Measurements from ENCODE around the gene MAN1A2.

DNA sequence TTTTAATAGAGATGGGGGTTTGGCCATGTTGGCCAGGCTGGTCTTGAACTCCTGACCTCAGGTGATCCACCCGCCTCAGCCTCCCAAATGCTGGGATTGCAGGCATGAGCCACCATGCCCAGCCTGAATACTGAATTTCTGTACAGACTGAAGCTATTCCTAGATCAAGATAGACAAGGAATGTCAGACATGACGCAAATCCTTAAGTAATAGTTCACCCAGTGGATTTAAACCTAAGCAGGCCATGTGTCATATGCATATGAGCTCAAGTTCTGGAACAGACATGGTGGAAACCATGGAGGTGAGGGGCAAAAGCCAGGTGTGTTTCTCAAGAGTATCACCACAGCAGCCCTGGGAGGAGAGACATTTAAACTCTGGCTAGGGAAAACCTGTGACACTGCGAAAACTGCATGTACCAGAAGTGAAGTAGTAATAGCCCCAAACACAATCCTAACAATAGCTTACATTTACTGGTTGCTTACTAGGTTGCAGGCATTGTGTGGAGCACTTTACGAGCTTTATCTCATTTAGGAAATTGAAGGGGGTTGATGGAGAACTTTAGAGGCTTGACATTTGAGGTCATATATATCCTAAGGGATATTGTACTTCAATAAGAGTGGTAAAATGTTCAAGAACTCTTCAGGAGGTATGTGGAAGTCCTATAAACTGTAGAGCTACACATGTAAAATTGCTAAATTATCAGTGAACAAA is 31.7 kb upstream of the MAN1A2 start:
- TF ChIP-seq, protein P1, sequence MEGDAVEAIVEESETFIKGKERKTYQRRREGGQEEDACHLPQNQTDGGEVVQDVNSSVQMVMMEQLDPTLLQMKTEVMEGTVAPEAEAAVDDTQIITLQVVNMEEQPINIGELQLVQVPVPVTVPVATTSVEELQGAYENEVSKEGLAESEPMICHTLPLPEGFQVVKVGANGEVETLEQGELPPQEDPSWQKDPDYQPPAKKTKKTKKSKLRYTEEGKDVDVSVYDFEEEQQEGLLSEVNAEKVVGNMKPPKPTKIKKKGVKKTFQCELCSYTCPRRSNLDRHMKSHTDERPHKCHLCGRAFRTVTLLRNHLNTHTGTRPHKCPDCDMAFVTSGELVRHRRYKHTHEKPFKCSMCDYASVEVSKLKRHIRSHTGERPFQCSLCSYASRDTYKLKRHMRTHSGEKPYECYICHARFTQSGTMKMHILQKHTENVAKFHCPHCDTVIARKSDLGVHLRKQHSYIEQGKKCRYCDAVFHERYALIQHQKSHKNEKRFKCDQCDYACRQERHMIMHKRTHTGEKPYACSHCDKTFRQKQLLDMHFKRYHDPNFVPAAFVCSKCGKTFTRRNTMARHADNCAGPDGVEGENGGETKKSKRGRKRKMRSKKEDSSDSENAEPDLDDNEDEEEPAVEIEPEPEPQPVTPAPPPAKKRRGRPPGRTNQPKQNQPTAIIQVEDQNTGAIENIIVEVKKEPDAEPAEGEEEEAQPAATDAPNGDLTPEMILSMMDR (IDR thresholded peaks at IDR 0.05) = no peak
- TF ChIP-seq ZFX (IDR thresholded peaks at IDR 0.05; ENCODE audit: borderline replicate concordance) = no peak
